ENCODE data around the gene MAD2L1. TPM values are rescaled to one million over a fixed set of nuclear protein-coding genes. Genes with fewer than 3 reads are reported as not detected.

MAD2L1 gene
- total RNA-seq, 1 experiment from 2014 or later = 117 TPM

GRCh38 chr4:120043828-120044227 is 22.8 kb downstream of the MAD2L1 start:
- no peak for TF ChIP-seq CTCF (conservative IDR thresholded peaks at IDR 0.05; ENCODE audit: low read depth, low read length)
- TF ChIP-seq EZH2 (IDR thresholded peaks at IDR 0.05; ENCODE audit: borderline replicate concordance, low read depth, low read length, poor library complexity, severe bottlenecking) = no peak
- intact Hi-C loops (cut with micrococcal nuclease; ENCODE audit: unreplicated experiment) = no loop called here
- Histone ChIP-seq H3K9me3 (ENCODE audit: low read depth, low read length, poor library complexity, severe bottlenecking) (no peaks in the 10 kb centered on the region), H3K4me1 (ENCODE audit: insufficient read depth, low read length, poor library complexity, severe bottlenecking) (peaks cover 5% of the 10 kb centered on the region), H3K4me3 (ENCODE audit: low read depth, low read length, poor library complexity, severe bottlenecking) (no peak overlapping the region), H3K36me3 (ENCODE audit: insufficient read depth, low read length, poor library complexity, severe bottlenecking) (no peaks in the 10 kb centered on the region), H3K27me3 (replicated peaks; ENCODE audit: insufficient read depth, low read depth, low read length, poor library complexity) (no peaks in the 10 kb centered on the region), H3K27ac (ENCODE audit: low read depth, low read length, poor library complexity, severe bottlenecking) (no peak overlapping the region)
- no peak for DNase-seq (ENCODE audit: low spot score)
- no TSS peak for BruUV-seq (replicated peaks)
- POLR2A ChIA-PET (ENCODE audit: low non-redundant PET) = no interaction called here
- CTCF ChIA-PET = no interaction called here

GRCh38 chr4:120037411-120037810 is 29.2 kb downstream of the MAD2L1 start:
- peaks cover 5% of the 10 kb centered on the region for H3K4me1 ChIP-seq (ENCODE audit: insufficient read depth, low read length, poor library complexity, severe bottlenecking)
- no peak overlapping the region for H3K4me3 ChIP-seq (ENCODE audit: low read depth, low read length, poor library complexity, severe bottlenecking)
- TF ChIP-seq CTCF (conservative IDR thresholded peaks at IDR 0.05; ENCODE audit: low read depth, low read length) (no peak), EZH2 (IDR thresholded peaks at IDR 0.05; ENCODE audit: borderline replicate concordance, low read depth, low read length, poor library complexity, severe bottlenecking) (no peak)
- H3K27ac ChIP-seq (ENCODE audit: low read depth, low read length, poor library complexity, severe bottlenecking) = no peak overlapping the region
- ChIA-PET POLR2A (ENCODE audit: low non-redundant PET) (no interaction called here), CTCF (no interaction called here)
- no peaks in the 10 kb centered on the region for H3K36me3 ChIP-seq (ENCODE audit: insufficient read depth, low read length, poor library complexity, severe bottlenecking)
- DNase-seq (ENCODE audit: low spot score) = no peak
- H3K27me3 ChIP-seq (replicated peaks; ENCODE audit: insufficient read depth, low read depth, low read length, poor library complexity) = no peaks in the 10 kb centered on the region
- intact Hi-C loops (cut with micrococcal nuclease; ENCODE audit: unreplicated experiment) = no loop called here
- H3K9me3 ChIP-seq (ENCODE audit: low read depth, low read length, poor library complexity, severe bottlenecking) = no peaks in the 10 kb centered on the region
- BruUV-seq (replicated peaks) = no TSS peak

- H3K27me3 ChIP-seq (replicated peaks; ENCODE audit: insufficient read depth, low read depth, low read length, poor library complexity) = no peaks in the 10 kb centered on the region
- H3K9me3 ChIP-seq (ENCODE audit: low read depth, low read length, poor library complexity, severe bottlenecking) = no peaks in the 10 kb centered on the region
- no peak for DNase-seq (ENCODE audit: low spot score)
- H3K4me1 ChIP-seq (ENCODE audit: insufficient read depth, low read length, poor library complexity, severe bottlenecking) = no peaks in the 10 kb centered on the region
- TF ChIP-seq EZH2 (IDR thresholded peaks at IDR 0.05; ENCODE audit: borderline replicate concordance, low read depth, low read length, poor library complexity, severe bottlenecking) = no peak
- TF ChIP-seq CTCF (conservative IDR thresholded peaks at IDR 0.05; ENCODE audit: low read depth, low read length) = no peak
- no TSS peak for BruUV-seq (replicated peaks)
- ChIA-PET POLR2A (ENCODE audit: low non-redundant PET) (no interaction called here), CTCF (no interaction called here)
- H3K36me3 ChIP-seq (ENCODE audit: insufficient read depth, low read length, poor library complexity, severe bottlenecking) = no peaks in the 10 kb centered on the region
- intact Hi-C loops (cut with micrococcal nuclease; ENCODE audit: unreplicated experiment) = no loop called here
- no peak overlapping the region for H3K4me3 ChIP-seq (ENCODE audit: low read depth, low read length, poor library complexity, severe bottlenecking)
- no peak overlapping the region for H3K27ac ChIP-seq (ENCODE audit: low read depth, low read length, poor library complexity, severe bottlenecking)
These were observed 31.7 kb downstream of the MAD2L1 start for GRCh38 chr4:120034913-120035312.

All from A673 (cell line).